ENCODE results near the gene HOXB6. TPM values are rescaled to one million over a fixed set of nuclear protein-coding genes. Genes with fewer than 3 reads are reported as not detected.

The HOXB6 gene
- polyA plus RNA-seq, 4 donors = 25.6 to 153 (median 86.0) TPM

GRCh38 chr17:48546924-48547807, 57.6 kb downstream of the HOXB6 start:
- no peak for DNase-seq (ENCODE audit: low read depth in 4 of 4, low spot score in 3 of 4)

DNA sequence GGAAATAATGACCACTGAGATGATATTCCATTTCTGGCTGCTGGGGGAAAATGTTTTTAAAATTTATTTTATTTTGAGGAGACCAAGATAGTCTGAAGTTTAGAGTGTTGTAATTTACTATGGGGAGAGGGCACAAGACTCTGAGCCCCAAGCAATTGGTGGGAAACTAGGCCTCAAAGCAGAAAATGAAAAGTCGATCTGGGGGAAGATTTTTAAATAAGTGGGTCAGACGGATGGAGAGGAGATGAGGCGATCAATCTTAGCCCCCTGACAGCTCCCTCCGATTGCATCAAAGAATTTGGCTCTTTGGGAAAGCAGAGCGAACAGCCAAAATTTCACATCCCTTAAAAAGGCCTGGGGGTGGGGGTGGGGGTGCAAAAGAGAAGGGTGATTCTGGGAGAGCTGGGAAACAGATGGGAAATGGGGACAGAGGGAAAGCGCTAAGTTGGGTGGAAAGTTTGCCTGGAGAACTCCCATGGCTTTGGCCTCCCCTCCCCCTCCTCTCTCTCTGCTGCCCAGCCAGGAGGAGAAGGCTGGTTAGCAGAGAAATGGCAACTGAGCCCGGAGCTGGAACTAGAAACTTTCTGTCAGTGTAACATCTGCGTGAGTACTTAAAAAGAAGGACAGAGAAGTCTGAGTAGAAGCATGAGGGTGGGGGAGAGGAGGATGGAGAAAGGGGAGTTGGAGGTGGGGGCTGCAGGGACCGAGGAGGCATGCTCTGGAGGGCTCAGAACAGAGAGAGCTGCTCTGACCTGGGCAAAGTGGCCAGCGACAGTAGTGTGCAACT, 58.5 kb downstream of the HOXB6 start:
- DNase-seq (ENCODE audit: low read depth in 4 of 4, low spot score in 3 of 4) = no peak

Other genes starting within 250 kb of the HOXB6 start
- gene SKAP1, start 174.8 kb downstream of the HOXB6 start, polyA plus RNA-seq (ENCODE audit: insufficient read length in 4 of 4) = 10 to 100 TPM in 3 of 4 donors, 1 to 10 TPM in 1; 1.6 to 12.7 (median 11.3) TPM
- under 1 TPM in 3 of 4 donors, not detected in 1; 0.21 to 0.75 (median 0.37) TPM for gene HOXB1, start 74.0 kb downstream of the HOXB6 start, polyA plus RNA-seq (ENCODE audit: insufficient read length in 4 of 4)
- gene HOXB2, start 59.9 kb downstream of the HOXB6 start, polyA plus RNA-seq (ENCODE audit: insufficient read length in 4 of 4) = 10 to 100 TPM; 19.5 to 61.6 (median 46.1) TPM
- gene HOXB4, start 26.6 kb downstream of the HOXB6 start, polyA plus RNA-seq (ENCODE audit: insufficient read length in 4 of 4) = 10 to 100 TPM in 2 of 4 donors, 1 to 10 TPM in 2; 3.5 to 20.3 (median 11.4) TPM
- gene HOXB3, start 14.7 kb downstream of the HOXB6 start, polyA plus RNA-seq (ENCODE audit: insufficient read length in 4 of 4) = 100 to 1,000 TPM in 3 of 4 donors, 10 to 100 TPM in 1; 70.2 to 217 (median 153) TPM
- 10 to 100 TPM; 13.7 to 51.2 (median 30.4) TPM for gene HOXB5, start 11.2 kb downstream of the HOXB6 start, polyA plus RNA-seq (ENCODE audit: insufficient read length in 4 of 4)
- 10 to 100 TPM in 3 of 4 donors, 1 to 10 TPM in 1; 6.0 to 53.3 (median 39.3) TPM for gene HOXB7, start 6.0 kb upstream of the HOXB6 start, polyA plus RNA-seq (ENCODE audit: insufficient read length in 4 of 4)
- 10 to 100 TPM in 3 of 4 donors, 1 to 10 TPM in 1; 5.1 to 61.5 (median 46.5) TPM for gene HOXB8, start 10.3 kb upstream of the HOXB6 start, polyA plus RNA-seq (ENCODE audit: insufficient read length in 4 of 4)
- 10 to 100 TPM; 13.0 to 71.8 (median 60.8) TPM for gene HOXB9, start 21.4 kb upstream of the HOXB6 start, polyA plus RNA-seq (ENCODE audit: insufficient read length in 4 of 4)
- gene PRAC1, start 117.5 kb upstream of the HOXB6 start, polyA plus RNA-seq (ENCODE audit: insufficient read length in 4 of 4) = not detected
- gene PRAC2, start 118.2 kb upstream of the HOXB6 start, polyA plus RNA-seq (ENCODE audit: insufficient read length in 4 of 4) = not detected
- gene HOXB13, start 123.8 kb upstream of the HOXB6 start, polyA plus RNA-seq (ENCODE audit: insufficient read length in 4 of 4) = not detected
- gene TTLL6, start 212.2 kb upstream of the HOXB6 start, polyA plus RNA-seq (ENCODE audit: insufficient read length in 4 of 4) = under 1 TPM in 3 of 4 donors, not detected in 1; 0.24 to 0.67 (median 0.32) TPM
- gene CALCOCO2, start 226.0 kb upstream of the HOXB6 start, polyA plus RNA-seq (ENCODE audit: insufficient read length in 4 of 4) = 10 to 100 TPM; 71.0 to 87.9 (median 81.8) TPM

Data from left renal pelvis (tissue), 4 donors.